NCI-H2107 (cell line): ENCODE measurements around the gene IFT27.
"Not testable (repeated sequence)": the region's sequence is repeated elsewhere in the genome, so short reads cannot be mapped to it uniquely, and the experiment has no call there.

Experiments used
- DNase-seq: peaks from one replicate; lab custom pipeline; 2025; lab: John Stamatoyannopoulos, UW

IFT27 gene

GRCh38 chr22:36765131-36765942, 10.6 kb downstream of the IFT27 start:
- DNase-seq = no peak

DNA sequence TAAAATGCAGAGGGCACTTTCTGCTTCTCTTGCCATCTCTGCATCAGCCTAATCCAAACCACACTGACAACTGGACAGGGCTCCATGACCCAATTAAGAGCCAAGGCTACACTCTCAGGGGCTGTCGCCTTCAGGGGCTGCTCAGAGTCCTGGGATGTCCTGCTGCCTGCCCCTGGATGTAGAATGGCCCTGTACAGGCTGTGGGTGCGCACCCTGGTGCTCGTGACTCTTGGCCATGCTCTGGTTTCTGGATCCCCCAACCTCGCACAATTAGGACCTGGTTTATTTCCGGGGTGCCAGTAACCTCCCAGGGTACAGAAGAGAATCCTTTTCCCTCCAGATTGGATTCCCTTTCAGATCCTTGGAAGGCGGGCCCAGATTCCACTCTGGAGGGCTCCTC, 11.3 kb downstream of the IFT27 start:
- DNase-seq = no peak

DNA sequence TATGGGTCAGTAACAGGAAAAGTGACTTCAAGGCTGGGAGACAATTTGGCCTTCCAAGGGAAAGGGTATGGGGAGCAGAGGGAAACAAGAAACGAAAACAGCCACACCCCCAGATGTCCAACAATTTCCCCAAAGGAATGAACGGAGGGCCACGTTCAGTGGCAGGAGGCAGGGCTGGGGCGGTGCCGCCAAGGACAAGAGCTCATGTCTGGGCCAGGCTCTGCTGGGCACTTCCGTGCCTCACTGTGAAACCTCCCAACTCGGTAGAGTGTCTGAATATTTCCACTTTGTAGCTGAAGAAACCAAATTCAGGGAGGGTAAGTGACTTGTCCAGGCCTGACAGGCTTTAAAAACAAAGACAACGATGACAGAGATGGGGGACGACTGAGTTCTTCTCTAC, 11.9 kb downstream of the IFT27 start:
- DNase-seq = no peak

DNA sequence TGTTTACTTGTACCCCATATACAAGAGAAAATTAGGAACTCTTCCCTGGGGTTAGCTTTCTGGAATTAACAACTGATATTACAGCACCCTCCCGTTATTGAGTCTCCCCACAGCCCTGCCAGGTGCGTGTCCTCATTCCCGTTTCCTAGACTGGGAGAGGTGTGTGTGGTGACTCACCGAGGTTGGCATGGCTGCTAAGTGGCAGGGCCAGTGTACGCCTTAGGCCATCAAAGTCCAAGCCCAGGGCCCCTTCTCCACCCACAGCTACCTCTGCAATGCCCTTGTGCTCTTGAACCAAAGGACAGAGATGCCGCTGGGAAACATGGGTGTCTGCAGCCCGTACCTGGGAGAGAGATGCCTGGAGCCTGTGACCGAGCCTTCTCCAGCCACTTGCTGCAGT, 12.3 kb downstream of the IFT27 start:
- no peak for DNase-seq

DNA sequence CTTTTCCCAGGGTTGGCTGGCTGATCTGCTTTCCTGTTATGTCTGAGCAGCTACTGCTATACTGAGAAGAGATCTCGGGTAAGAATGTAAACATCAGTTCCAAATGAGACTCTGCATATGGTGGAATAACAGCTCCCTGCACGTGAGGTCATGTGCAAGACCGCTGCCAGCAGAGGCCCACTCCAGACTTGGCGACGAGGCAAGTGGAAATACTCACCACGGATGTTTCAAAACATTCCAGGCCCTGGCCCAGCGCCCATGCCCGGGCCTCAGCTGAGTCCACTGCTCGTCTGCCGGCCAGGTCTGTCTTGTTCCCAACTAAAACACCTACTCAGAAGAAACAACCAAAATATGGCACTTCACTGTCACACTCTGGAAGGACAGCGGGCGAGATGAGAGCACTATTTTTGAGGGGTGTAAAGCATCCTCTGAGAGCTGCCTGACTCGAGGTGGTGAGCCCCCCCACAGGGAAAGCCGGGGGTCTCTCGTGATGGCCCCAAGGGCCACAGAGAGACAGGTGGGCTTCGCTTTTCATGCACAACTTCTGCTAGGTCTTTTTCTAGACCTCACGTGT, 13.1 kb downstream of the IFT27 start:
- no peak for DNase-seq

DNA sequence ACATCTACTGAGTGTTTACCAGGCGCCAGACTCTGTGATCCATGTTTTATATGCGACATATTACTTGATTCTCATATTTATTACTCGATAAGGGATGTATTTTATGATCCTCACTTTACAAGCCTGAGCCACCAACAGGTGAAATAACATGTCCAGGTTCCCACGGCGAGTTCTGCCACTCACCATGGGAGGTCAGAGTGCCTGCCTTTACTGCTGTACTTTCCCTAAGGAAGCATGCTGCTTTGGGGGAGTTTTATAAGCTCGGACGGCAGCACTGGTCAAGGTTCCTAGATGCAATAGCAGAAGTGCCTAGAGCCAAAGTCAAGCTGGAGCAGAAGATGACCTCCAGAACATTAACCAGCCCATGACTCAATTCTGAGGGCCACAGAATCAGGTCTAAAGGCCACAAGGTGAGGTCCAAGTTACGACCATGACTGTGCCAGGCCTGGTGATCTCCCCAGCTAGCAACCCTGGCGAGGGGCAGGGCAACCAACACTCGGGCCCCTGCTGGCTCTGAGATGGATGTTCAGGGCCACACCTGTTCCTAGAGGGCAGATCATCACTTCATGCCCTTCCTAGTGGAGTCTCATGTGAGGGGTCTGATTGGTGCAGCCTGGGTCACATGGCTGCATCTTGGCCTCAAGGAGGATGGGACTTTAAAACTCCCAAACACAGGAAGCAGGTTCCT, 14.2 kb downstream of the IFT27 start:
- DNase-seq = no peak

DNA sequence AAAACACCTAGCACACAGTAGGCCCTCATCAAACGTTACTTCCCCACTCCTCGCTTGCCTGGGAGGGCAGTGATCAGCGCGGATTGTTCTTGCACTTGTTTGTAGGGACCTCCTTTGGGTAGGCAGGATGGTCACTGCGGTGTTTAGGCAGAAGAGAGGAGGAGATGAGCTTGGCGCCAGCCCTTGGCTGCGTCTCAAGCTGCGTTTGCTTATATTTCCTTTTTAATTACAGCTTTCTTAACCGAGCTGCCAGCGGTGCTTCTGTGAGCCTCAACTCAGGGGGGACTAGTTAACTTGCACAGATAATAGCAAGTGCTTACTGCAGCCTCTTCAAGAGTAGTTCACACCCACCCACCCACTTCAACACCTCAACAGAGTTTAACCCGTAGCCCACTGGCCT, 15.1 kb downstream of the IFT27 start:
- no peak for DNase-seq

DNA sequence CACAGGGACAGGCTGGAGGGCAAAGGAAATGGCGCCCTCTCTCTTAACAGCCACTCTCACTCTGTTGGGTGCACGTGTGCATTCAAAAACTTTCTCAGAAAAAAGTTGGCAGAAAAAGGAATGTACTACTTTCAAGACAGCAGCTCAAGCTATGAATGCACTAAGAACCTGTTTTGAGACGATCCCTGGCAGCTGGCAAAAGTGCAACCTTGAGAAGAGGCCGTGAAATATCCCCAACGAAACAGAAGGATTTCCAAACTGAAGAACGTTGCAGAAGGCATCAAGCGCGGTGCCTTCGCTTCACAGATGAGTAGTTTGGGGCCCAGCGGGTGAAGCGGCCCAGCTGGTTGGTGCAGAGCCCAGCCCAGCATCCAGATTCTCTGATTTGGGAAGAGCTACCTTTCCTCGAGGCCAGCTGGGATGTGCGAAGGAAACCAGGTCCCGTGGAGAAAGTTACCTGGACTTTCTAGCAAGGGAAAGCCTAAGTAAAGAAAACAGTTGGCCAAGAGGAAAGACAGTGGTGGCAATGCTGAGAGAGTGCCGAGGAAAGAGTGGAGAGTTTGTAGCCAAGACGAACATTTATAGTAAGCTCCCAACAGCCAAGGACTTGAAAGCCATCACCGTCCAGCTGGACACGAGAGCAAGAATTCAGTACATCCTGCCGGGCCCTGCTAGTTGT, 16.3 kb downstream of the IFT27 start:
- no peak for DNase-seq

DNA sequence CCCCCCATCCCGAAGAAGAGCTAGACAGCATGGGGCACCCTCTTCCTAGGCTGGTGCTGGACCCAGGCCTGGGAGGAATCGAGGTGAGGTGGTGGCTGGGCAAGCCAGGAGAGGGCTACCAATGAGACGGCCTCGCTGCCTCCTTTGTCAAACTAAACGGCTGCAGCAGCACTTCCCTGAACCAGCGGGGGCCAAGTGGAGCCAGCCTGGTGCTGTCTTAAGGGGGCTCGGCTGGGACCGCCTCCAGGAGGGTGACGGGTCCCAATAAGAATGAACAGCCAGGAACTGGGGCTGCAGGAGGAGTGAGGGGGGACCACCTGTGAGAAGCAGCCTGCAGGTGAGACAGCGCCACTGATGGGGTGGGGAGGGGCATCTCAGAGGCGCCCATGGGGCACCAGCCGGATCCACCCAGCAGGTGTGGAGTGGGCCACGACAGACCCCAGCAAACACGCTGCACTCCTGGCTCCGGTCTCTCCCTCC, 17.1 kb downstream of the IFT27 start:
- DNase-seq = no peak

DNA sequence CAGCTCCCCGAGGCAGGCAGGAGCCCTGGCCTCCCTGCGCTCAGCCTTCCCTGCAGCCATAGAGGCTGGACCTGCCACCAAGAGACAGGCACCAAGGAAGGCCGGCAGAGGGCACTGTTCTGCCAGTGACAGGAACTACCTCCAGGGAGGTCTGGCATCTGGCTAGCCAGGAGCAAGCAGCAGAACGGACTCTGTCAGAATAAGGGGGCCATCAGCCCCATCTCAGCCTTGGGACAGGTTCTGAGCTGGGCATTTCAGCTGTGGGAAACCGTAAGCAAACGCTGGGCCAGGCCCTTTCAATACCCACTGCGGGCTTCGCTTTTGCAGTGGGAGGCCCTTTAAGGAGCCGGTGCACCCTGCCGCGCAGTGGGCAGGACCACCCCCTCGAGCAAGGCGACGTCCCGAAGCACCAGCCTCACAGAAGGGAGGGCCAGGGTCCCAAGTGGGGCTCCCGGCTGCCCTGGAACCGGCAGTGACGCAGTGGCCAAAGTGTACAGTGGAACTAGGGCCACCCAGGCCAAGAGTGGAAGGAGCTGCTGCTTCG, 18.2 kb downstream of the IFT27 start:
- DNase-seq = peak; percentile 14

DNA sequence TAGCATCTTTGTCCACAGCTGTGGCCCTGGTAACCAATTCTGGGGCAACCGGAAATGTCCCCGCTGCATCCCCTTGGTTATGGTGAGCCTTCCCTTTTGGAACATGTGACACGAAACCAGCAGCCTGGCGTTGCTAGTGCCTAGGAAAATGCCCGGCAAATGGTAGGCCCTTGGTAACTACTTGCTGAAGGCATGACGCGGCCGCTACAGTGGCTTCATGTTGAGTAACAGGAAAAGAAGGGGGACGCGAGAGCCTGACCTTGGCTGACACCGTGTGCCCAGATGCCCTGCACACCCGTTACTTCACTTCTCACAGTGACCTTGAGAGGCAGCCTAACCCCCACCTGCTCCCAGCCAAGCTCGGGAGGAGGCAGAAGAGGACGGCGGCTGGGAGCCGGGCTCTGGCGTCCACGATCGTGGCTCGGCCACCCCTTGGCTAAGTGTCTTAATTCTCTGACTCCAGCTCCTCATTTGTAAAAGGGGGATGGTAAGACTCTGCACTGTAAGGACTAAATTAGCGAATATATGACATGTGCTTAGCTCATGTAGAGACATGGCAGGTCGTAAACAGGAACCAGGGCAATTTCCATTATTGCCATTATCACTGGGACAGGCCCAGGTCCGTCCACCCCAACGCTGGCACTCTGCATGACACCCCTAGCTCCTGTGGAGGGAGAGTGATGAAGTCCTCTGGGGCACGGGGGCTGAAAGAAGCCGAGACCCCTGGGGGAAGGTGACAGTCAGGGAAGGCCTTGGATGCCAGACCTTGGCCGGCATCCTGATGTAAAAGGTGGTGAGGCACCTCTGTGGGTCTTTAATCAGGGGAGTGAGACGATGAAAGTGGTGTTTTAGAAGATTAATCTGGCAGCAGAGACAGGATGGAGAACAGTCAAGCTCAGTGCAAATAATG, 18.9 kb downstream of the IFT27 start:
- DNase-seq = no peak

DNA sequence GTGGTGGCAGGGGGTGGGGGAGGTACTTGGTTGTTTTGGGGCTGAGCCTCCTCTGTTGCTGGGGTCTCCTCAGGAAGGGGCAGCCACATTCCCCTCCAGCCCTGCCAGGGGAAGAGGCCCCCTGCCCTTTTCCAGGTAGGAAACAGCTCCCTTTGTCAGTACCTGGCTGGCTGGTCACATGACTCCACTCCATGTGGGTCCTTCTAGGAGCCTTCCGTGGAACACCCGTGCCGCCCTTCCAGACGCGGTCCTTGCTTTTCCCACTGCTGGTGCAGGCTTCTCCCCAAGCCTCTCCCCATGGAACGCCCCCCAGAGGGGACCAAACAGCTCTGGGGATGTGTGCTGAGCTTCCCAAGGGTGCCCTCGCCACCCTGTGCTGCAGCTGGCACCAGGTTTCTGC, 19.9 kb downstream of the IFT27 start:
- no peak for DNase-seq

DNA sequence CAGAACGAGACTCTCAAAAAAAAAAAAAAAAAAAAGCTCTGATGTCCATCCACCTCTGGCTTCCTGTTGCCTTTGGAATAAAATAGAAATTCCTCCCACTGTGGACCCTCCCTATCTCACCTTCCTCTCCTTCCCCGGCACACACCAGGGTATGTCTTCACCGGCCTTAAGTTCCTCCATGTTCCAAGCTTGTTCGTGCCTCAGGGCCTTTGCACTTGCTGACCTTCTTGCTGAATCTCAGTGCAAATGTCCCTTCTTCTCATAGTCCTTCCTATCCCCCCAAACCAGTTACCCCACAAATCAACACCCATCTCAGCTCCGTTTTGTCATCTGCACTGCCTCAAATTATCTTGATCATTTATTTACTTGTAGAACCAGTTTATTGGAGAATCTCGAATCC, 20.6 kb downstream of the IFT27 start:
- no peak for DNase-seq

DNA sequence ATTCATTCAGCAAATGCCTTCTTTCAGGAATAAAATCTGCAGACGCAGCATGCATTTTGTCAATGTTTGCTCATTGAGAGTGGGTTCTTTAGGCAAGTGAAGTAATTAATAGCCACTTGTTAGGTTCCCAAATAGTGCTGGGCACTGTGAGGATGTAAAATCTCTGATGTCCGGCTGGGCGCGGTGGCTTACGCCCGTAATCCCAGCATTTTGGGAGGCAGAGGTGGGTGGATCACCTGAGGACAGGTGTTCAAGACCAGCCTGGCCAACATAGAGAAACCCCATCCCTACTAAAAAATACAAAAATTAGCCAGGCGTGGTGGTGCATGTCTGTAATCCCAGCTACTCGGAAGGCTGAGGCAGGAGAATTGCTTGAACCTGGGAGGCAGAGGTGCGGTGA, 21.0 kb downstream of the IFT27 start:
- not testable (repeated sequence) for DNase-seq

- DNase-seq = no peak
Measured at GRCh38 chr22:36753916-36754315, 22.0 kb downstream of the IFT27 start.

GRCh38 chr22:36753120-36753802, 22.7 kb downstream of the IFT27 start:
- no peak for DNase-seq

GRCh38 chr22:36746375-36746970, 29.4 kb downstream of the IFT27 start:
- no peak for DNase-seq

- DNase-seq = no peak
Measured at GRCh38 chr22:36745301-36745995, 30.5 kb downstream of the IFT27 start.

GRCh38 chr22:36744791-36745190, 31.1 kb downstream of the IFT27 start:
- DNase-seq = no peak

- DNase-seq = no peak
Measured at GRCh38 chr22:36744413-36744765, 31.5 kb downstream of the IFT27 start.
